GM20000 (cell line): ENCODE results near the gene CNOT6.
A peak's percentile ranks its signal among the peaks of the same experiment; 100 is the strongest.
"Not testable (repeated sequence)": the region's sequence is repeated elsewhere in the genome, so short reads cannot be mapped to it uniquely, and the experiment has no call there.

Experiments used
- DNase-seq: peaks from one replicate; pipeline ENCODE4 v3.0.0; 2012; ENCODE audit warnings: low spot score
- TF ChIP-seq, protein P1 (sequence below): IDR thresholded peaks from 2 replicates; pipeline ENCODE4 v1.5.1; 2012; ENCODE audit warnings: mild to moderate bottlenecking, control low read depth; ENCODE audit errors: extremely low read depth, missing control alignments

The CNOT6 gene

DNA sequence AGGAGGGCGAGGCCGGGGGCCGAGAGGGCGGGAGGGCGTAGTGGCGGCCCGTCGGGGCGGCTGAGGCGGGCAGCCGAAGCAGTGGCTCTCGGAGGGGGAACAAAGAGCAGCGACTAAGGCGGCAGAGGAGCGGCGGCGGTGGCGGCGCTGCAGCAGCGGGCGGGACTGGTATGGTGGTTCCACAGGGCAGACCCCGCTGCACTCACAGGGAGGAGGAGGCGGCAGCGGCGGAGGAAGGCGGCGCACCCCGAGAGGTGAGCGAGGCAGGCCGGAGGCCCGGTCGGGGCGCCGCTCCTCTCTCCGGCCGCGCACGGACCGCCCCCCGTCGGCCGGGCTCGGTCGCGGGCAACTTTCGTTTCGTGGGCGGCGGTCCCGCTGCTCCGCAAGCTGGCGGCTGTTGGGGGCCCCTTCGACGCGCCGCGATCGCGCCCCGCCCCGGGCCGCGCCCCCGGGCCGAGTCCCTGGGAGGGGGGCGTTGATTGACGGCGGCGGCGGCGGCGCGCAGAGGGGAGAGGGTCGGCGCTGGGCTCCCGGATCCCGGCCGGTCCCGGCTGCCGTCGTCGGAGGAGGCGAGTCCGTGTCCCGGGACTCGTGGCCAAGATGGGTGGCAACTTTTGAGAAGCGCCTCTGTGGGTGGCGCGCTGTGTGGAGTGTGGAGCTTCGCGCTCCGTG is 467 bp downstream of the CNOT6 start:
- TF ChIP-seq, protein P1, sequence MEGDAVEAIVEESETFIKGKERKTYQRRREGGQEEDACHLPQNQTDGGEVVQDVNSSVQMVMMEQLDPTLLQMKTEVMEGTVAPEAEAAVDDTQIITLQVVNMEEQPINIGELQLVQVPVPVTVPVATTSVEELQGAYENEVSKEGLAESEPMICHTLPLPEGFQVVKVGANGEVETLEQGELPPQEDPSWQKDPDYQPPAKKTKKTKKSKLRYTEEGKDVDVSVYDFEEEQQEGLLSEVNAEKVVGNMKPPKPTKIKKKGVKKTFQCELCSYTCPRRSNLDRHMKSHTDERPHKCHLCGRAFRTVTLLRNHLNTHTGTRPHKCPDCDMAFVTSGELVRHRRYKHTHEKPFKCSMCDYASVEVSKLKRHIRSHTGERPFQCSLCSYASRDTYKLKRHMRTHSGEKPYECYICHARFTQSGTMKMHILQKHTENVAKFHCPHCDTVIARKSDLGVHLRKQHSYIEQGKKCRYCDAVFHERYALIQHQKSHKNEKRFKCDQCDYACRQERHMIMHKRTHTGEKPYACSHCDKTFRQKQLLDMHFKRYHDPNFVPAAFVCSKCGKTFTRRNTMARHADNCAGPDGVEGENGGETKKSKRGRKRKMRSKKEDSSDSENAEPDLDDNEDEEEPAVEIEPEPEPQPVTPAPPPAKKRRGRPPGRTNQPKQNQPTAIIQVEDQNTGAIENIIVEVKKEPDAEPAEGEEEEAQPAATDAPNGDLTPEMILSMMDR = no peak
- DNase-seq = peak; percentile 79

- DNase-seq = no peak
- TF ChIP-seq, protein P1 = no peak
Measured at GRCh38 chr5:180495292-180495691, 1.1 kb downstream of the CNOT6 start.

- DNase-seq = no peak
- TF ChIP-seq, protein P1 = no peak
Measured at GRCh38 chr5:180495991-180496741, 2.0 kb downstream of the CNOT6 start.

- DNase-seq = not testable (repeated sequence)
Measured at GRCh38 chr5:180496806-180497205, 2.6 kb downstream of the CNOT6 start.

DNA sequence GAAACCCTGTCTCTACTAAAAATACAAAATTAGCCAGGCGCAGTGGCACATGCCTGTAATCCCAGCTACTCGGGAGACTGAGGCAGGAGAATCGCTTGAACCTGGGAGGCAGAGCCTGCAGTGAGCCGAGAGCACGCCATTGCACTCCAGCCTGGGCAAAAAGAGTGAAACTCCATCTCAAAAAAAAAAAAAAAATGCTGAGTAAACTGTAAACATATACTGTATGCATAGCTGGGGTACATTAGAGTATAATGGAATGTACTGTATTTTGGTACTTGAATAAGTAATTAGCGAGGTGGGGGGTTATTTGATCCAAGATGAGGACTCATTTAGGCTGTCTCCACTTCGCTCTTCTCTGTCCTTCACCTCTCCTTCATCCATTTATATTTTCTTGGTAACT is 3.7 kb downstream of the CNOT6 start:
- not testable (repeated sequence) for DNase-seq

DNA sequence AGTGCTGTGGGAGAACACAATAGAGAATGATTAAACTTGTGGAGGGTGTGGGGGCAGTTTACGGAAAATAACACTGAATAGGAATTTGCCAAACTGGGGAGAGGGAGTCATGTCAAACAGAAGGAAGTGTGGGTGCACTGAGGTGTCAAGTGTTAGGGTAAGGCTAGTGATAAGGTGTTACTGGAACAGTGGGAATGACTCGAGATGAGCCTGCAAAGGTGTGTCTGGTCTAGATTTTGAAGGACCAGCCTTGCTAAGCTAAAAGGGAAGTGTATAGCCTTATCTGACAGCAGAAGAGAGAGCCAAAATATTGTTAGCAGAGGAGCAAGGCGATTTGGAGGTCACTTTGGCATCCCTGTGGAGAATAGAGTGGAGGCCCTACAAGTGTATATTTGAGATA is 4.2 kb downstream of the CNOT6 start:
- TF ChIP-seq, protein P1 = no peak
- no peak for DNase-seq

DNA sequence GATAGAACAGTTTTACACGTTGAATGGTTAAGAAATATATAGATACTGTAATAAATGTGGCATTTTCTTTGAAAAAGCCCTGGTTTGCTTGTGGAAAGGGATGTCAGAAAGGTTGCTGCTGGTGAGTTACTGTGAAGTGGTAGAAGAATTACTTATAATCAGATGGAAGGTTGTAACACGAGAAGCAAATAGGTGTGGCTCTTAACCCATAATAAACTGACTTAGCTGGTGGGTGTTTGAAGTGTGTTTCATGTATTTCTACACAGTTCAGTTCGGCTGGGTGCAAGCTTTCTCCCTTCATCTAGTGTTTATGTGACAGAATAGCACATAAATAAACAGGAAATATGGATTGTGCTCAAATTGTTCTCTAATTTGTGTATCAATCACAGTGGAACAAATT is 5.5 kb downstream of the CNOT6 start:
- TF ChIP-seq, protein P1 = no peak
- no peak for DNase-seq

DNA sequence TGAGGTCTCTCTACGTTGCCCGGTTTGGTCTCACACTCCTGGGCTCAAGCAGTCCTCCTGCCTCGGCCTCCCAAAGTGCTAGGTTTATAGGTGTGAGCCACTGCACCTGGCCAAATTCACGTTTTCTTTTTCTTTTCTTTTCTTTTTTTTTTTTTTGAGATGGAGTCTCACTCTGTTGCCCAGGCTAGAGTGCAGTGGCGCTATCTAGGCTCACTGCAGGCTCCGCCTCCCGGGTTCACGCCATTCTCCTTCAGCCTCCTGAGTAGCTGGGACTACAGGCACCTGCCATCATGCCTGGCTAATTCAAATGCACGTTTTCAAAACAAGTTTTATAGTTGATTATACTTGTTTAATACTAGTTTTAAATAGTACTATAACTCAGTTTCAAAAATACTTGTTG is 6.1 kb downstream of the CNOT6 start:
- not testable (repeated sequence) for DNase-seq

DNA sequence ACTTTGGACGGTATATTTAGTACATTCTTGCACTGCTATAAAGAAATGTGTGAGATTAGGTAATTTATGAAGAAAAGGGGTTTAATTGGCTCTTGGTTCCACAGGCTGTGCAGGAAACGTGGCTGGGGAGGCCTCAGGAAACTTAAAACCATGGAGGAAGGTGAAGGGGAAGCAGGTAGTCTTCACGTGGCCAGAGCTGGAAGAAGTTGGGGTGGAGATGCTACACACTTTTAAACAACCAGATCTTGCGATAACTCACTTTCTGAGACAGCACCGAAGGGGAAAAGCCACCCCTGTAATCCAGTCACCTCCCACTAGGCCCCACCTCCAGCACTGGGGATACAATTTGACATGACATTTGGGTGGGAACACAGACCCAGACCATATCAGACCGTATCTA is 13.5 kb downstream of the CNOT6 start:
- TF ChIP-seq, protein P1 = no peak
- no peak for DNase-seq
